SK-N-SH (cell line): Measurements from ENCODE around the gene TMEM44. TPM values are rescaled to one million over a fixed set of nuclear protein-coding genes. Genes with fewer than 3 reads are reported as not detected.
"Not testable (repeated sequence)": the region's sequence is repeated elsewhere in the genome, so short reads cannot be mapped to it uniquely, and the experiment has no call there.

ENCODE experiments used
- CTCF ChIA-PET: fragments of 300-600, 350-600 bp; formaldehyde crosslinking; extraction: SDS; loops from one replicate; lab custom pipeline; 2021; lab: Yijun Ruan, JAX
- POLR2A ChIA-PET: fragments of 350-600 bp; sonication (Branson Sonifier 250); formaldehyde crosslinking; extraction: SDS; loops from one replicate; lab custom pipeline; 2020; ENCODE audit warnings: antibody characterized with exemption, inconsistent platforms; lab: Yijun Ruan, JAX
- DNase-seq: peaks from one replicate; pipeline ENCODE4 v3.0.0; 2012
- H2AFZ ChIP-seq: fragments of 200-600 bp; sonication (generic); 2 replicates; pipeline ENCODE4 v1.8.1; 2016; ENCODE audit warnings: antibody characterized with exemption, mild to moderate bottlenecking, low read depth
- H3F3A ChIP-seq: fragments of 200-600 bp; sonication (generic); replicated peaks from 2 replicates; pipeline ENCODE3; 2016; ENCODE audit warnings: antibody characterized with exemption, mild to moderate bottlenecking; ENCODE audit not compliant: insufficient read depth
- H3K27ac ChIP-seq, 2 experiments: fragments of 200-500 bp in 1 of 2; fragments of 200-600 bp in 1 of 2; sonication (Bioruptor generic) in 1 of 2; sonication (generic), shearing (Covaris generic) in 1 of 2; 2 replicates each; pipeline versions ENCODE4 v1.5.1 to v1.6.1; 2014 to 2016; ENCODE audit warnings: low read depth in 2 of 2, inconsistent platforms in 1 of 2, low read length in 1 of 2, mild to moderate bottlenecking in 1 of 2, mixed read lengths in 1 of 2
- H3K27me3 ChIP-seq: fragments of 200-600 bp; sonication (generic), shearing (Covaris generic); 2 replicates; pipeline ENCODE4 v1.6.1; 2016; ENCODE audit warnings: mixed run types; ENCODE audit not compliant: insufficient read depth
- H3K36me3 ChIP-seq, 2 experiments: fragments of 200-500 bp in 1 of 2; fragments of 200-600 bp in 1 of 2; sonication (Bioruptor generic) in 1 of 2; sonication (generic) in 1 of 2; replicated peaks in 1 of 2; 2 replicates each; pipeline versions ENCODE3 to v1.5.1; 2014 to 2016; ENCODE audit warnings: low read length in 1 of 2, mild to moderate bottlenecking in 1 of 2; ENCODE audit not compliant: insufficient read depth in 2 of 2, control insufficient read depth in 1 of 2
- H3K4me1 ChIP-seq, 2 experiments: fragments of 200-500 bp in 1 of 2; fragments of 200-600 bp in 1 of 2; sonication (Bioruptor generic) in 1 of 2; sonication (generic), shearing (Covaris generic) in 1 of 2; 2 replicates each; pipeline versions ENCODE4 v1.5.1 to v1.6.1; 2014 to 2016; ENCODE audit warnings: low read depth in 1 of 2, low read length in 1 of 2, mixed run types in 1 of 2; ENCODE audit not compliant: insufficient read depth in 2 of 2, control insufficient read depth in 1 of 2
- H3K4me2 ChIP-seq: fragments of 200-600 bp; sonication (generic), shearing (Covaris generic); 2 replicates; pipeline ENCODE4 v1.6.1; 2017; ENCODE audit warnings: mixed run types
- H3K4me3 ChIP-seq, 2 experiments: fragments of 200-500 bp in 1 of 2; fragments of 200-600 bp in 1 of 2; sonication (Bioruptor generic) in 1 of 2; sonication (generic), shearing (Covaris generic) in 1 of 2; 2 replicates each; pipeline versions ENCODE4 v1.5.1 to v1.8.1; 2014 to 2016; ENCODE audit warnings: low read depth in 2 of 2, inconsistent platforms in 1 of 2, low read length in 1 of 2, mild to moderate bottlenecking in 1 of 2, mixed read lengths in 1 of 2, moderate library complexity in 1 of 2
- H3K79me2 ChIP-seq: fragments of 200-600 bp; sonication (generic); 2 replicates; pipeline ENCODE4 v1.8.1; 2017; ENCODE audit warnings: mild to moderate bottlenecking; ENCODE audit not compliant: insufficient read depth
- H3K9ac ChIP-seq: fragments of 200-600 bp; sonication (generic); 2 replicates; pipeline ENCODE4 v1.6.1; 2017; ENCODE audit warnings: mixed run types
- H3K9me2 ChIP-seq: fragments of 200-600 bp; sonication (generic); 2 replicates; pipeline ENCODE4 v1.6.1; 2017; ENCODE audit warnings: mixed run types
- H3K9me3 ChIP-seq: fragments of 200-600 bp; sonication (generic); 2 replicates; pipeline ENCODE4 v1.6.1; 2017; ENCODE audit warnings: mixed run types, mild to moderate bottlenecking, moderate library complexity
- H4K20me1 ChIP-seq: fragments of 200-600 bp; sonication (generic); 2 replicates; pipeline ENCODE4 v1.6.1; 2017; ENCODE audit warnings: mild to moderate bottlenecking, mixed run types; ENCODE audit not compliant: insufficient read depth
- ELF1 ChIP-seq: IDR thresholded peaks from 2 replicates; pipeline ENCODE4 v1.4.0; 2012
- EP300 ChIP-seq, 2 experiments: IDR thresholded peaks; 2 replicates each; pipeline versions ENCODE4 v1.4.0 to v1.6.1; 2012; ENCODE audit warnings: borderline replicate concordance in 1 of 2, low read depth in 1 of 2, low read length in 1 of 2
- EZH2phosphoT487 ChIP-seq: fragments of 200-600 bp; sonication (generic); IDR thresholded peaks from 2 replicates; pipeline ENCODE4 v1.6.1; 2017; ENCODE audit warnings: low read depth, mixed run types, mild to moderate bottlenecking, antibody characterized with exemption, moderate library complexity, borderline replicate concordance
- GABPA ChIP-seq: IDR thresholded peaks from 2 replicates; pipeline ENCODE4 v1.4.0; 2012; ENCODE audit warnings: low read depth, mild to moderate bottlenecking
- GATA2 ChIP-seq: sonication (generic); formaldehyde crosslinking; IDR thresholded peaks from 2 replicates; pipeline ENCODE4 v1.5.0; 2020; ENCODE audit warnings: mild to moderate bottlenecking, missing genetic modification reagents
- MEF2A ChIP-seq: IDR thresholded peaks from 2 replicates; pipeline ENCODE4 v1.4.0; 2012; ENCODE audit warnings: low read depth, borderline replicate concordance
- NFIC ChIP-seq: IDR thresholded peaks from 2 replicates; pipeline ENCODE4 v1.4.0; 2012; ENCODE audit warnings: borderline replicate concordance
- TEAD4 ChIP-seq: IDR thresholded peaks from 2 replicates; pipeline ENCODE4 v1.4.0; 2012; ENCODE audit warnings: mild to moderate bottlenecking, borderline replicate concordance; ENCODE audit not compliant: insufficient read depth
- USF2 ChIP-seq: fragments of 150-350 bp; IDR thresholded peaks from 2 replicates; pipeline ENCODE4 v1.6.1; 2017; ENCODE audit warnings: antibody characterized with exemption, low read length, low read depth, borderline replicate concordance
- WGBS: methylation state at CpG from one replicate; pipeline ENCODE4 v1.1.6; 2017; ENCODE audit warnings: low lambda C conversion rate; 5-methylcytosine and 5-hydroxymethylcytosine counted together
- polyA plus RNA-seq, 3 experiments: library from polyadenylated mRNA; depleted of rRNA; stranded (reverse); fragments of >200 nt; gene quantifications; 2 replicates each; pipeline ENCODE4 v1.2.3, GENCODE V29; 2012

The TMEM44 gene
- polyA plus RNA-seq, 1 of the 3 experiments (the other 2 are of a cell fraction), result 22.6 TPM

- Histone ChIP-seq H2AFZ (no peak overlapping the region), H3K4me2 (no peak overlapping the region)
- DNase-seq, result no peak
Observed at GRCh38 chr3:194548346-194549321, 84.6 kb downstream of the TMEM44 start.

DNA sequence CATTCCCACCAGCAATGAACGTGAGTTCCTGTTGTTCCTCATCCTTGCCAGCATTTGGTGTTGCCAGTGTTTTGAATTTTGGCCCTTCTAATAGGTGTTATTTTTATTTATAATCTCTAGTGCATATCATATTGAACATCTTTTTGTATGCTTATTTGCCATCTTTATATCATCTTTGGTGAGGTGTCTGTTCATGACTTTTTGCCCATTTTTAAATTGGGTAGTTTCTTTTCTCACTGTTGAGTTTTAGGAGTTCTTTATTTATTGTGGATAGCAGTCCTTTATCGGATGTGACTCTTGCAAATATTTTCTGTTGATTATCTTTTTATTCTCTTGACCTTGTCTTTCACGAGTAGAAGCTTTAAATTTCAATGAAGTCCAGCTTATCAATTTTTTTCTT is 86.2 kb downstream of the TMEM44 start:
- no peak for TF ChIP-seq EP300 (IDR thresholded peaks at IDR 0.05; ENCODE audit: borderline replicate concordance in 1 of 2, low read depth in 1 of 2, low read length in 1 of 2)
- TF ChIP-seq GABPA, result no peak
- no peak for TF ChIP-seq TEAD4
- no peak for TF ChIP-seq USF2
- no peaks in the 10 kb centered on the region for H4K20me1 ChIP-seq

More at GRCh38 chr3:194548346-194549321, 84.6 kb downstream of the TMEM44 start:
- no peak overlapping the region for H3K4me3 ChIP-seq
- ChIA-PET CTCF (no interaction called here), POLR2A (no interaction called here)
- no peaks in the 10 kb centered on the region for H4K20me1 ChIP-seq
- no peaks in the 10 kb centered on the region for H3K79me2 ChIP-seq
- no peaks in the 10 kb centered on the region for H3K9me3 ChIP-seq
- H3K4me1 ChIP-seq, result peaks cover 0 to 7% of the 10 kb centered on the region in 2 experiments; a peak in 1 of 4 replicates
- no peaks in the 10 kb centered on the region for H3K9me2 ChIP-seq
- H3K9ac ChIP-seq, result no peak overlapping the region
- TF ChIP-seq NFIC, result no peak
- TF ChIP-seq MEF2A, result no peak
- TF ChIP-seq ELF1, result no peak
- TF ChIP-seq GATA2 (CRISPR knock-in tag), result no peak
- no peak for TF ChIP-seq EZH2phosphoT487
- no peak overlapping the region for H3K27ac ChIP-seq
- peaks cover 7% of the 10 kb centered on the region for H3F3A ChIP-seq
- 90% methylated on average over 16 of the region's 16 CpGs for WGBS
- no peaks in the 10 kb centered on the region for H3K27me3 ChIP-seq
- no peaks in the 10 kb centered on the region for H3K36me3 ChIP-seq

DNA sequence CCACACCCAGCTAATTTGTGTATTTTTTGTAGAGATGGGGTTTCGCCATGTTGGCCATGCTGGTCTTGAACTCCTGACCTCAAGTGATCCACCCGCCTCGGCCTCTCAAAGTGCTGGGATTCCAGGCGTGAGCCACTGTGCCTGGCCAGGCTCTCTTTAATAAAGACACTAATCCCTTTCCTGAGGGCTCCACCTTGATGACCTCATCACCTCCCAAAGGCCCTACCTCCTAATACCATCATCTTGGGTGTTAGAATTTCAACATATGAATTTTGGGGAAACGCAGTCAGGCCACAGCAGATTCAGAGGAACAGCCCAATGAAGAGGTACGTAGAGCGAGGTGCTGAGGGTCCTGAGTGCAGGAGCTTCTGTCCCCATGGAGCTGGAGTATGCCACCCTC is 87.7 kb downstream of the TMEM44 start:
- CTCF ChIA-PET, H2AFZ ChIP-seq, H4K20me1 ChIP-seq, H3K4me3 ChIP-seq, DNase-seq, H3K9me3 ChIP-seq, H3K36me3 ChIP-seq, H3K27me3 ChIP-seq, H3K9me2 ChIP-seq, H3K9ac ChIP-seq, H3K79me2 ChIP-seq, POLR2A ChIA-PET, H3K4me1 ChIP-seq, H3K27ac ChIP-seq, H3K4me2 ChIP-seq, H3F3A ChIP-seq: not testable (repeated sequence)
- 94% methylated on average over 4 of the region's 7 CpGs for WGBS

More for the DNA sequence above, 86.2 kb downstream of the TMEM44 start:
- no peaks in the 10 kb centered on the region for H3K9me3 ChIP-seq
- H3F3A ChIP-seq, result no peaks in the 10 kb centered on the region
- H3K27me3 ChIP-seq, result no peaks in the 10 kb centered on the region
- no peak overlapping the region for H2AFZ ChIP-seq
- no peaks in the 10 kb centered on the region for H3K9me2 ChIP-seq
- no peak for DNase-seq
- ChIA-PET CTCF (no interaction called here), POLR2A (no interaction called here)
- H3K4me3 ChIP-seq, result no peak overlapping the region
- H3K36me3 ChIP-seq, result no peaks in the 10 kb centered on the region
- 87% methylated on average over 3 of the region's 3 CpGs for WGBS
- H3K9ac ChIP-seq, result no peak overlapping the region
- H3K4me2 ChIP-seq, result no peak overlapping the region
- no peaks in the 10 kb centered on the region for H3K79me2 ChIP-seq
- no peak overlapping the region for H3K27ac ChIP-seq
- peaks cover 0 to 6% of the 10 kb centered on the region in 2 experiments; a peak in 1 of 4 replicates for H3K4me1 ChIP-seq
